T-helper 2 cell treated with Interferon-gamma antibody and Interleukin-4, amounts not matched to agents 5 μg/mL and 100 μg/mL, for 36 hours (primary cell): ENCODE results near the gene PEBP1.

Experiments
- DNase-seq: peaks from one replicate; pipeline ENCODE4 v3.0.0; 2021; ENCODE audit warnings: low spot score
- H3K27ac Mint-ChIP-seq: one replicate; pipeline ENCODE4 v1.8.0; 2021; ENCODE audit warnings: mild to moderate bottlenecking, mixed read lengths
- H3K27me3 Mint-ChIP-seq: one replicate; pipeline ENCODE4 v1.8.0; 2021; ENCODE audit warnings: low read depth, mixed read lengths
- H3K36me3 Mint-ChIP-seq: one replicate; pipeline ENCODE4 v1.8.0; 2021; ENCODE audit warnings: low read depth, mixed read lengths
- H3K4me1 Mint-ChIP-seq: one replicate; pipeline ENCODE4 v1.8.0; 2021; ENCODE audit warnings: low read depth, mixed read lengths
- H3K4me3 Mint-ChIP-seq: one replicate; pipeline ENCODE4 v1.8.0; 2022; ENCODE audit warnings: mild to moderate bottlenecking, moderate library complexity, mixed read lengths
- H3K9me3 Mint-ChIP-seq: one replicate; pipeline ENCODE4 v1.8.0; 2021; ENCODE audit warnings: mixed read lengths

PEBP1 gene

DNA sequence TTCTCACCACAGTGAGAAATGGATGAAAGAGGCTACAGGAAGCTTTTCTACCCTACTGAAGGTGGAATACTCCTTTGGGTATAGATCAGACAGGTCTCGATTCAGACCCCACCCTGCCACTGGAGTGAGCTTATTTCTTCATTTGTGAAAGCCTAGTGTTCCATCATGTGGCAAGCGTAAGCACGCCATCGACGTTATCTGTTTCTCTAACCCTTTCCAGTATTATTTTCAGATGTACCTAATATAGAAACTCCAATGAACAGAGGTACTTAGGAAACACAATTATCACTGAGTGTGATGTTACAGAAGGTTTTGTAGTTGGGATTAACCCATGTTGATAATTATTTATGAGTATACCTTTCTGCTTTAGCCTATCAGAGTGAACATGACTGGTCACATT, 12.4 kb downstream of the PEBP1 start:
- H3K27me3 Mint-ChIP-seq = no peaks in the 10 kb centered on the region

GRCh38 chr12:118150625-118151024, 14.7 kb downstream of the PEBP1 start:
- DNase-seq = no peak
- H3K27me3 Mint-ChIP-seq = no peaks in the 10 kb centered on the region
- H3K9me3 Mint-ChIP-seq = no peaks in the 10 kb centered on the region
- H3K4me1 Mint-ChIP-seq = no peaks in the 10 kb centered on the region
- H3K27ac Mint-ChIP-seq = no peak overlapping the region
- peaks cover 27% of the 10 kb centered on the region for H3K36me3 Mint-ChIP-seq
- H3K4me3 Mint-ChIP-seq = no peak overlapping the region

More for the DNA sequence above, 12.4 kb downstream of the PEBP1 start:
- Mint-ChIP-seq H3K4me3 (no peak overlapping the region), H3K4me1 (peaks cover 2% of the 10 kb centered on the region), H3K9me3 (no peaks in the 10 kb centered on the region), H3K27ac (no peak overlapping the region), H3K36me3 (peaks cover 36% of the 10 kb centered on the region)
- no peak for DNase-seq

DNA sequence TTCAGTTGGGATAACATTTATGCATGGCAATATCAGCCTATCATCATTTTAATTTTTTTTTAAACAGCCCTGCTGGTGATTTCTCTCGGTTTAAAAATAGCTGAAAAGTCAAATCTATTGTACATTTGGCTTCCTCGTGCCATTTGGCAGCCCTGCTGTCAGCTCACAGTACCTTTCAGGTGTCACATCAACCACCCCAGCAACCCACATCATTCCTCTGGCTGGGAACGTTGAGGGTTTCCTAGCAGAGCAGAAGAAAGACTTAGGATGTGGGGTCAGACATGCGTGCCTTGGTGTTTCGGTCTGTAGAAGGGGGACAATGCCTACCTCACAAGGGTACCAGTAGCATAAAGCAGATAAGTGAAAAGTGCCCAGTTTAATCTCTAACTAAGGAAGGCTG, 15.8 kb downstream of the PEBP1 start:
- H3K36me3 Mint-ChIP-seq = peaks cover 23% of the 10 kb centered on the region
- no peaks in the 10 kb centered on the region for H3K9me3 Mint-ChIP-seq
- H3K27ac Mint-ChIP-seq = no peak overlapping the region
- no peaks in the 10 kb centered on the region for H3K4me1 Mint-ChIP-seq
- no peak overlapping the region for H3K4me3 Mint-ChIP-seq
- H3K27me3 Mint-ChIP-seq = no peaks in the 10 kb centered on the region
- DNase-seq = no peak

DNA sequence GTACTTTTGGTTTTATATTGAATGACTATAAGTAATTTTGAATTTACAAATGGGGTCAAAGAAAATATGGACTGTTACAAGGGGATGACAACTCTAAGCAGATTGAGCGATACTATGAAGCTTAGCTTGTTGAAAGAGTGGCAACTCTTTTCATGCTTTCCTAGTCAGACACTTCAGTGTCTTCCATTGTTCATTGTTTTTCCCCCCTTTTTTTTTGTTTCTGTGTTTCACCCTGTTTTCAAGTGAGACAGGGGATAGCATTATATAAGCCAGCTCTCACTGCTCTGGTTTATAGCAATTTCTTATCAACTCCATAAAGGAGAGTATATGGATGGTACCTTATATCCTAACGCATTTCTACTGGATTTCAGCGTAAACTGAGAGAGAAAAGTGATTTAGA, 24.6 kb downstream of the PEBP1 start:
- DNase-seq = no peak
- Mint-ChIP-seq H3K27ac (no peak overlapping the region), H3K27me3 (no peaks in the 10 kb centered on the region), H3K36me3 (peaks cover 36% of the 10 kb centered on the region), H3K4me1 (peaks cover 5% of the 10 kb centered on the region), H3K9me3 (no peaks in the 10 kb centered on the region), H3K4me3 (no peak overlapping the region)

DNA sequence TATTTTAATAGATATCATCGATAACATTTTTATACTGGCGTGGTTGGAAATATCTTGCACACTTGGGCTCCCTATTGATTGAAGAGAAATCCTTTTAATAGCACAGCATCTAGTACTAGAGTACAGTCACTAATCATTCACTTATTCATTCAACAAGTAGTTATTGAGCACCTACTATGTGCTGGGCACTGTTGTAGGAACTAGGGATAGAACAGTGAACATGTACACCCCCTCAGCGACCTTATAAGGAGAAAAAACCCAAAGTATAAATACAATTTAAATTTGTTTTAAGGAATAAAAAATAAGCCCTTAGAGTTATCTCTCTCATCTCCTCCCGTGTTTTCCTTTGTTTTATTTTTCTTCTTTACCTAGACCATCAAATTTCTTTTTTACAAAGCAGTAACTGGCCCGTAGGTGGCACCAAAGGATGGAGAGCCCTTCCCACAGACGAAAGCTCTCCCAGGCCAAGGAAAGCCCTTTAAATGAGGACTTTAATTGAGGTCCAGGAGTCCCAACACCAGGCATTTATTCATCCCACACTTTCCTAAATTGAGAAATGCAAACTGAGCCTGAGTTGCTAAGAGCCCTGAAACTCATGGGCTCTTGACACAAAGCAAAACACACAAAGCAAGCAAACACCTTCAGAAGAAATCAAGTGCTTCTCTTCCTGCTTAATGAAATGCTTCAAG, 29.0 kb downstream of the PEBP1 start:
- Mint-ChIP-seq H3K4me3 (no peak overlapping the region), H3K9me3 (peaks cover 3% of the 10 kb centered on the region), H3K36me3 (peaks cover 64% of the 10 kb centered on the region), H3K27ac (no peak overlapping the region), H3K4me1 (peaks cover 17% of the 10 kb centered on the region), H3K27me3 (no peaks in the 10 kb centered on the region)
- no peak for DNase-seq

GRCh38 chr12:118166946-118167345, 31.0 kb downstream of the PEBP1 start:
- H3K27me3 Mint-ChIP-seq = no peaks in the 10 kb centered on the region
- peaks cover 62% of the 10 kb centered on the region for H3K36me3 Mint-ChIP-seq
- H3K27ac Mint-ChIP-seq = peak overlapping the region; percentile 20
- no peak for DNase-seq
- H3K4me1 Mint-ChIP-seq = peaks cover 17% of the 10 kb centered on the region
- H3K4me3 Mint-ChIP-seq = no peak overlapping the region
- peaks cover 3% of the 10 kb centered on the region for H3K9me3 Mint-ChIP-seq

GRCh38 chr12:118175823-118176447, 40.0 kb downstream of the PEBP1 start:
- no peak overlapping the region for H3K27ac Mint-ChIP-seq
- no peak overlapping the region for H3K4me3 Mint-ChIP-seq
- DNase-seq = no peak

DNA sequence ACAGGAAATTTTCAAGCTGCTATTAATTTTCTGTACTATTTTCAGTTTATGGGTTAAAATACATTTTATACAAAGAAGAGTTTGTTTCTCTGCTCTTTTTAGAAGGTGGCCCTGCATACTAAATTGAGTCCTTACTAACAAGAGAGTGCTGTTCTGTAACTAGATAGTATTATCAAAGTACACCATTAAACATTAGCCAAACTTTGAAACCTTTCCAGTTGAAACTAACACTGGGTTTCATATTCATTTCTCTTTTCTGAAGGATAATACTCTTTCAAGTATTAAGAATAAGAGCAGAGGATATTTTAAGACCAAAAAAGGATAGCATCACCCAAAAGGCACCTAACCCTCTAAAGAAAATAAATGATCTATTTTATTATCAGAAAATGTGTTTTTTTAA, 47.2 kb downstream of the PEBP1 start:
- peaks cover 16% of the 10 kb centered on the region for H3K36me3 Mint-ChIP-seq
- no peaks in the 10 kb centered on the region for H3K9me3 Mint-ChIP-seq
- DNase-seq = no peak
- H3K4me3 Mint-ChIP-seq = no peak overlapping the region
- peaks cover 3% of the 10 kb centered on the region for H3K4me1 Mint-ChIP-seq
- no peaks in the 10 kb centered on the region for H3K27me3 Mint-ChIP-seq
- no peak overlapping the region for H3K27ac Mint-ChIP-seq

More at GRCh38 chr12:118175823-118176447, 40.0 kb downstream of the PEBP1 start:
- Mint-ChIP-seq H3K27me3 (no peaks in the 10 kb centered on the region), H3K9me3 (no peaks in the 10 kb centered on the region), H3K36me3 (peaks cover 42% of the 10 kb centered on the region), H3K4me1 (no peaks in the 10 kb centered on the region)

DNA sequence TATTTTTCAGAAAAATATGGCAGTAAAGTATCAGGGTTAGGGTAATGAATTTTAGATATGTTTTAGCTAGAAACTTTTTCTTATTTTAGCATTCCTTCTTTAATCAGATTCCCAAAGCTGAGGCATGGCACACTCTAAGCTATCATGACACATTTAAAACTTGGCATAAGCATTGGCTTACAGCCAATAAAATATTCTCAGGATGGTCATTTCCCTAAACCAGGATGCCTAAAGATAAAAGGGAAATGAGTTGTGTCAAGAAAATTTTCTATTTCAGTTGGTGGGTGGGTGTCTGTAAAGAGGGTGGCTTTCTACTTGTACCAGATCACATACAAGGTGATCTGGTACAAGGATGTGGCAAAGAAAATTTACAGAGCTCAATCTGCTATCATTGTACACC, 47.8 kb downstream of the PEBP1 start:
- no peaks in the 10 kb centered on the region for H3K27me3 Mint-ChIP-seq
- H3K36me3 Mint-ChIP-seq = peaks cover 18% of the 10 kb centered on the region
- no peak overlapping the region for H3K27ac Mint-ChIP-seq
- no peak overlapping the region for H3K4me3 Mint-ChIP-seq
- H3K4me1 Mint-ChIP-seq = peaks cover 3% of the 10 kb centered on the region
- no peak for DNase-seq
- H3K9me3 Mint-ChIP-seq = no peaks in the 10 kb centered on the region

GRCh38 chr12:118185602-118186397, 49.9 kb downstream of the PEBP1 start:
- H3K27ac Mint-ChIP-seq = no peak overlapping the region
- no peaks in the 10 kb centered on the region for H3K27me3 Mint-ChIP-seq
- no peak for DNase-seq
- peaks cover 15% of the 10 kb centered on the region for H3K36me3 Mint-ChIP-seq
- no peak overlapping the region for H3K4me3 Mint-ChIP-seq
- no peaks in the 10 kb centered on the region for H3K9me3 Mint-ChIP-seq
- peaks cover 3% of the 10 kb centered on the region for H3K4me1 Mint-ChIP-seq

- Mint-ChIP-seq H3K4me1 (no peaks in the 10 kb centered on the region), H3K4me3 (no peak overlapping the region), H3K27me3 (no peaks in the 10 kb centered on the region), H3K9me3 (no peaks in the 10 kb centered on the region), H3K36me3 (peaks cover 9% of the 10 kb centered on the region), H3K27ac (no peak overlapping the region)
- no peak for DNase-seq
Measured at GRCh38 chr12:118187751-118188435, 52.0 kb downstream of the PEBP1 start.

GRCh38 chr12:118188690-118189371, 52.9 kb downstream of the PEBP1 start:
- Mint-ChIP-seq H3K27ac (no peak overlapping the region), H3K36me3 (peaks cover 9% of the 10 kb centered on the region), H3K4me1 (no peaks in the 10 kb centered on the region), H3K9me3 (no peaks in the 10 kb centered on the region), H3K4me3 (no peak overlapping the region), H3K27me3 (no peaks in the 10 kb centered on the region)
- DNase-seq = no peak

GRCh38 chr12:118189741-118190191, 53.8 kb downstream of the PEBP1 start:
- no peak for DNase-seq
- H3K27me3 Mint-ChIP-seq = no peaks in the 10 kb centered on the region
- H3K4me1 Mint-ChIP-seq = no peaks in the 10 kb centered on the region
- no peak overlapping the region for H3K27ac Mint-ChIP-seq
- H3K36me3 Mint-ChIP-seq = peaks cover 12% of the 10 kb centered on the region
- no peaks in the 10 kb centered on the region for H3K9me3 Mint-ChIP-seq
- no peak overlapping the region for H3K4me3 Mint-ChIP-seq
